Calu3 (cell line): Measurements from ENCODE around the gene SENP2. TPM values are rescaled to one million over a fixed set of nuclear protein-coding genes. Genes with fewer than 3 reads are reported as not detected.

Experiments used
- BruUV-seq: library from RNA; stranded (reverse); fragments of 400-500 nt; replicated peaks from 2 replicates; lab custom pipeline; 2021; lab: Mats Ljungman, UMichigan
- CTCF ChIA-PET: fragments of 300-600 bp; sonication (Branson Sonifier 250); formaldehyde crosslinking; loops from one replicate; lab custom pipeline; 2022; ENCODE audit warnings: antibody characterized with exemption; lab: Charles Lee
- DNase-seq: peaks from one replicate; pipeline ENCODE4 v3.0.0; 2022
- H3K27ac Mint-ChIP-seq: one replicate; pipeline ENCODE4 v1.8.0; 2022; ENCODE audit warnings: mixed read lengths; ENCODE audit not compliant: unreplicated experiment
- H3K27me3 Mint-ChIP-seq: one replicate; pipeline ENCODE4 v1.8.0; 2022; ENCODE audit warnings: mixed read lengths; ENCODE audit not compliant: unreplicated experiment
- H3K36me3 Mint-ChIP-seq: one replicate; pipeline ENCODE4 v1.8.0; 2022; ENCODE audit warnings: mild to moderate bottlenecking, moderate library complexity, mixed read lengths; ENCODE audit not compliant: insufficient read depth, unreplicated experiment
- H3K4me1 Mint-ChIP-seq: one replicate; pipeline ENCODE4 v1.8.0; 2022; ENCODE audit warnings: mild to moderate bottlenecking, low read depth, mixed read lengths; ENCODE audit not compliant: unreplicated experiment
- H3K4me3 Mint-ChIP-seq: one replicate; pipeline ENCODE4 v1.8.0; 2022; ENCODE audit warnings: mild to moderate bottlenecking, low read depth, moderate library complexity, mixed read lengths; ENCODE audit not compliant: unreplicated experiment
- H3K9me3 Mint-ChIP-seq: one replicate; pipeline ENCODE4 v1.8.0; 2022; ENCODE audit warnings: low read depth, mixed read lengths; ENCODE audit not compliant: unreplicated experiment
- intact Hi-C: fragments of 100-400 bp; cut with micrococcal nuclease; formaldehyde crosslinking; loops from one replicate; pipeline ENCODE4 v1.10.0; 2022; ENCODE audit not compliant: unreplicated experiment
- total RNA-seq: library from RNA; stranded (reverse); gene quantifications from 2 replicates; pipeline ENCODE4 v1.2.3, GENCODE V29; 2022
- TF ChIP-seq, protein P1 (sequence below): fragments of 200-600 bp; IDR thresholded peaks from one replicate; pipeline ENCODE4 v1.8.0; 2022; ENCODE audit warnings: antibody characterized with exemption; ENCODE audit not compliant: unreplicated experiment

Gene SENP2
- total RNA-seq, 1 experiment from 2014 or later, result 87.1 TPM

DNA sequence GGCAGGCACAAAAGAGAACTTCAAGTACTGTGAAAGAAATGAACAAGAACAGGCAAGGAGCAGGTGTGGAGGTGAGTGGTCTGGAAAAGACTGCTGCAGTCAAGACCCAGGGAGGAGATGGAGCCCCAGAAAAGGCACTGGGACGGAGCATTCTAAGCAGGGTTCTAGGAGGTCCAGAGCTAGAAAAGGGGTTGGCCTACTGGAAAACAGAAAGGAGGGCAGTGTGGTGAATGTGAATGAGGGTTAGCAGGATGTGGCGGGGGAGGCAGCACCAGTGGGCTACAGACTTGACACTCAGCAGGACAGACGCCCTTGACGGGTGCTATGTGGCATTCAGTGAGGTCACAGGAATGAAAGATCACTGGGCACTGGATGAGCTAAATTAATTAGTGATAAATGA, 75.7 kb downstream of the SENP2 start:
- TF ChIP-seq, protein P1, sequence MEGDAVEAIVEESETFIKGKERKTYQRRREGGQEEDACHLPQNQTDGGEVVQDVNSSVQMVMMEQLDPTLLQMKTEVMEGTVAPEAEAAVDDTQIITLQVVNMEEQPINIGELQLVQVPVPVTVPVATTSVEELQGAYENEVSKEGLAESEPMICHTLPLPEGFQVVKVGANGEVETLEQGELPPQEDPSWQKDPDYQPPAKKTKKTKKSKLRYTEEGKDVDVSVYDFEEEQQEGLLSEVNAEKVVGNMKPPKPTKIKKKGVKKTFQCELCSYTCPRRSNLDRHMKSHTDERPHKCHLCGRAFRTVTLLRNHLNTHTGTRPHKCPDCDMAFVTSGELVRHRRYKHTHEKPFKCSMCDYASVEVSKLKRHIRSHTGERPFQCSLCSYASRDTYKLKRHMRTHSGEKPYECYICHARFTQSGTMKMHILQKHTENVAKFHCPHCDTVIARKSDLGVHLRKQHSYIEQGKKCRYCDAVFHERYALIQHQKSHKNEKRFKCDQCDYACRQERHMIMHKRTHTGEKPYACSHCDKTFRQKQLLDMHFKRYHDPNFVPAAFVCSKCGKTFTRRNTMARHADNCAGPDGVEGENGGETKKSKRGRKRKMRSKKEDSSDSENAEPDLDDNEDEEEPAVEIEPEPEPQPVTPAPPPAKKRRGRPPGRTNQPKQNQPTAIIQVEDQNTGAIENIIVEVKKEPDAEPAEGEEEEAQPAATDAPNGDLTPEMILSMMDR, result no peak
- Mint-ChIP-seq H3K9me3 (no peaks in the 10 kb centered on the region), H3K4me3 (no peak overlapping the region), H3K36me3 (peaks cover 43% of the 10 kb centered on the region), H3K4me1 (peaks cover 12% of the 10 kb centered on the region), H3K27me3 (no peaks in the 10 kb centered on the region), H3K27ac (peak overlapping the region; percentile 2)
- DNase-seq, result no peak
- BruUV-seq, result no TSS peak
- intact Hi-C loops, result loop anchor here (5.0 kb wide), 2 partner anchors 106 to 266 kb away; no protein-coding TSS in a partner anchor
- CTCF ChIA-PET, result interaction anchor here (0.6 to 3.7 kb wide), 3 partner anchors 9 to 111 kb away, joined by 3 to 22 read pairs (median 8); no protein-coding TSS in a partner anchor

DNA sequence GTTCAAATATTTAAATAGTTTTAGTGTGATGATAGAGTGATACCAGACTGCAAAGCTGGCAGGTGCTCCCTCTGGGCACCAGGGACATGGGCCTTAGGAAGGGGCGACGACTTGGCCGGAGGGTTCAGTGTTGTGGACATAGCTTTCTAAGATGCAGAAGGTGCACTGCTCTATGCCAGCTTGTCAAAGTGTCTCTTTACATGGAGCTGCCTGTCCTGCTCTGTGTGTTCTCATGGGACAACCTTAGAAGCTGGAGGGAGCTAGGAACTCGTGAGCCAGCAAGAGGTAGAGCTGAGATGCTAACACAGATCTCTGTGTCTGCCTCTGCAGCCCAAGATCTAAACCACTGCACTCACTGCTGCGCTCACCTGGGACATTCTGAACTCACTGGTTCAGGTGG, 77.8 kb downstream of the SENP2 start:
- Mint-ChIP-seq H3K4me1 (peaks cover 2% of the 10 kb centered on the region), H3K4me3 (no peak overlapping the region), H3K27ac (no peak overlapping the region), H3K36me3 (peaks cover 41% of the 10 kb centered on the region), H3K9me3 (no peaks in the 10 kb centered on the region), H3K27me3 (no peaks in the 10 kb centered on the region)
- no peak for DNase-seq
- intact Hi-C loops, result loop anchor here (5.0 kb wide), 2 partner anchors 103 to 263 kb away; no protein-coding TSS in a partner anchor
- BruUV-seq, result no TSS peak
- CTCF ChIA-PET, result interaction anchor here (0.7 kb wide), 1 partner anchor 13 kb away, joined by 4 read pairs; no protein-coding TSS in a partner anchor
- TF ChIP-seq, protein P1, result no peak

DNA sequence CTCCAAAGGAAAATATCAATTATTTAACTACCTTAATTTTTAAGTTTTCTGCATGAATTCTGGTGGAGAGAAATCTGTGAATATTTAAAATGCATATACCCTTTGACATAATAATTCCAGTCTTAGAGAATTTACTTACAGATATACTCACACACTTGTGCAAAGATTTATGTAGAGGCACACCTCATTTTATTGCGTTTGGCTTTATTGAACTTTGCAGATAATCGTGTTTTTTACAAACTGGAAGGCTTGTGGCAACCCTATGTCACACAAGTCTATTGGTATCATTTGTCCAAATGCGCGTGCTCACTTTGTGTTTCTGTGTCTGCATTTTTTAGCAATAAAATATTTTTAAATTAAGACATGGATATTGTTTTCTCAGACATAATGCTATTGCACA, 81.5 kb downstream of the SENP2 start:
- no TSS peak for BruUV-seq
- TF ChIP-seq, protein P1, result no peak
- DNase-seq, result no peak
- Mint-ChIP-seq H3K4me1 (no peaks in the 10 kb centered on the region), H3K27me3 (no peaks in the 10 kb centered on the region), H3K27ac (no peak overlapping the region), H3K9me3 (no peaks in the 10 kb centered on the region), H3K4me3 (no peak overlapping the region), H3K36me3 (peaks cover 46% of the 10 kb centered on the region)
- intact Hi-C loops, result no loop called here
- CTCF ChIA-PET, result no interaction called here

DNA sequence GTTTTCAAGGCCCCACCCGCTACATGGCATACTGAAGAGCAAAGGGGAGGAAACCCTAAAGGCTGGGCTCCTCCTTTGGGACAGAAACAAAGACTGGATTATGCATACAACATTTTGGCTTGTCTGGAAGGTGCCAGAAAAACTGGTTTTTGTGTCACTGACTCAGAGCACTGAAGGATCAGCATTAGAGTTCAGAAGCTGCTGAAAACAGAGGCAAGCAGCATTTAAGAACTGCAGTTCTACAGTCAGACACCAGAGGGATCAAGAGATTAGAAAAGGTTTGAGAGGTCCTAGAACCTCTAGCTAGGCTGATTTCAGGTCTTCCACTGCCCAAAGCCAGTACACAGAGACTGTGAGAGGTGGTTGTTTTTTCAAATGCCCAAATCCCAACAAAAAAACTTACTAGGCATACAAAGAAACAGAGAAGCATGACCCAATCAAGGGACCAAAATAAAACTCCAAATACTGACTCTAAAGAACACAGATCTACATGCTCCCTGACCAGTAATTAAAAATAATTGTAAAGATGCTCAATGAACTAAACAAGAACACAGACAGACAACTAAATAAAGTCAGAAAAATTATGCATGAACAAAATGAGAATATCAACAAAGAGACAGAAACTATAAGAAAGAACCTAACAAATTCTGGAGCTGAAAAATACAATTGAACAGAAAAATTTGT, 91.2 kb downstream of the SENP2 start:
- Mint-ChIP-seq H3K36me3 (peaks cover 56% of the 10 kb centered on the region), H3K27me3 (no peaks in the 10 kb centered on the region), H3K4me3 (no peak overlapping the region), H3K9me3 (no peaks in the 10 kb centered on the region), H3K4me1 (peaks cover 21% of the 10 kb centered on the region), H3K27ac (peak overlapping the region; percentile 47)
- TF ChIP-seq, protein P1, result peak; percentile 94
- BruUV-seq, result no TSS peak
- intact Hi-C loops, result loop anchor here (1.0 to 5.0 kb wide), 6 partner anchors 35 to 255 kb away; no protein-coding TSS in a partner anchor
- CTCF ChIA-PET, result interaction anchor here (0.6 to 2.0 kb wide), 20 partner anchors 12 to 658 kb away, joined by 3 to 28 read pairs (median 4); no protein-coding TSS in a partner anchor
- peak; percentile 83 for DNase-seq
